Spleen (tissue), 11 donors: ENCODE measurements around the gene TFE3. TPM values are rescaled to one million over a fixed set of nuclear protein-coding genes. Genes with fewer than 3 reads are reported as not detected.
"Not testable (repeated sequence)": the region's sequence is repeated elsewhere in the genome, so short reads cannot be mapped to it uniquely, and the experiment has no call there.

Experiments used
- DNase-seq: peaks from one replicate; pipeline ENCODE4 v3.0.0-alpha.2; 2020
- H3K27ac ChIP-seq, 8 donors: fragments of 200-600 bp; sonication (generic) in 7 of 8; 1 replicate in 4 of 8; 2 replicates in 4 of 8; pipeline versions ENCODE4 v1.5.0 to v1.8.0; 2016 to 2021; ENCODE audit warnings: inconsistent platforms in 4 of 8, mild to moderate bottlenecking in 4 of 8, moderate library complexity in 1 of 8
- H3K27me3 ChIP-seq, 7 donors: fragments of 200-600 bp; sonication (generic) in 6 of 7; replicated peaks in 1 of 7; 1 replicate in 4 of 7; 2 replicates in 3 of 7; pipeline versions ENCODE4 v1.5.0 to v1.8.0; 2016 to 2021; ENCODE audit warnings: inconsistent platforms in 3 of 7, mild to moderate bottlenecking in 1 of 7
- H3K36me3 ChIP-seq, 6 donors: fragments of 200-600 bp; sonication (generic) in 5 of 6; 1 replicate in 4 of 6; 2 replicates in 2 of 6; pipeline versions ENCODE4 v1.5.0 to v1.8.0; 2016 to 2021; ENCODE audit warnings: inconsistent platforms in 2 of 6
- H3K4me1 ChIP-seq, 6 donors: fragments of 200-600 bp; sonication (generic) in 5 of 6; 1 replicate in 3 of 6; 2 replicates in 3 of 6; pipeline versions ENCODE4 v1.5.0 to v1.8.0; 2016 to 2021; ENCODE audit warnings: inconsistent platforms in 3 of 6
- H3K4me3 ChIP-seq, 8 donors: fragments of 200-600 bp; sonication (generic) in 7 of 8; 1 replicate in 4 of 8; 2 replicates in 4 of 8; pipeline versions ENCODE4 v1.5.0 to v1.8.0; 2016 to 2021; ENCODE audit warnings: inconsistent platforms in 4 of 8, mild to moderate bottlenecking in 4 of 8, moderate library complexity in 2 of 8
- H3K9me3 ChIP-seq, 8 donors: fragments of 200-600 bp; sonication (generic) in 7 of 8; 1 replicate in 4 of 8; 2 replicates in 4 of 8; pipeline versions ENCODE4 v1.5.0 to v1.8.0; 2016 to 2021; ENCODE audit warnings: inconsistent platforms in 4 of 8
- CTCF ChIP-seq, 11 experiments: fragments of 200-600 bp in 7 of 11; fragments of 450-650 bp in 4 of 11; sonication (generic) in 4 of 11; IDR thresholded peaks in 8 of 11; conservative IDR thresholded peaks in 3 of 11; 1 replicate in 7 of 11; 2 replicates in 4 of 11; pipeline versions ENCODE4 v1.4.0 to v1.8.0; 2016 to 2021; ENCODE audit warnings: antibody characterized with exemption in 11 of 11, inconsistent platforms in 4 of 11, mild to moderate bottlenecking in 1 of 11
- POLR2A ChIP-seq, 3 donors: fragments of 450-650 bp; IDR thresholded peaks; one replicate each; pipeline ENCODE4 v1.5.1; 2017; ENCODE audit warnings: antibody characterized with exemption in 3 of 3, mild to moderate bottlenecking in 1 of 3
- POLR2AphosphoS5 ChIP-seq, 3 donors: sonication (generic); formaldehyde crosslinking; IDR thresholded peaks; one replicate each; pipeline ENCODE4 v1.5.1; 2017; ENCODE audit warnings: antibody characterized with exemption in 3 of 3
- WGBS, 5 donors: extraction: QIAGEN DNeasy Blood & Tissue Kit in 3 of 5; methylation state at CpG; one replicate each; pipeline versions ENCODE4 v1.1.5 to v1.1.7; 2013 to 2018; 5-methylcytosine and 5-hydroxymethylcytosine counted together
- intact Hi-C: fragments of 100-400 bp; cut with DNase I; formaldehyde crosslinking; loops from one replicate; pipeline ENCODE4 v1.15.0; 2023; ENCODE audit warnings: low total_unique reads
- polyA plus RNA-seq, 3 donors: library from polyadenylated mRNA; stranded (reverse); fragments of 200-250 nt; gene quantifications; one replicate each; pipeline ENCODE4 v1.2.1, GENCODE V29; 2013
- total RNA-seq, 7 donors: library from RNA; depleted of rRNA in 3 of 7; stranded (reverse); fragments of >200 nt in 3 of 7; fragmentation: NEBNext Ultra II Directional in 4 of 7; extraction: Animal tissue kit (Norgen Biotek cat#: 25700) in 4 of 7; gene quantifications; one replicate each; pipeline versions ENCODE4 v1.1.0 to v1.2.1, GENCODE V29; 2016 to 2021
- donor health status: healthy with polysubstance abuse.
- donor health status: DM: no; HTN: no; CAD: no; lungs with moderate emphysema.
- donor health status: DM: no; HTN: no; CAD: no.
- donor health status: Bipolar disorder and iron deficiency.
- donor health status: healthy.
- donor health status: DM: no; HTN: no; CAD: no.
- donor health status: DM: yes; HTN: yes; CAD: no.

TFE3 gene
- total and polyA plus RNA-seq, 10 donors, result 16.0 to 79.1 (median 55.5) TPM

- TF ChIP-seq POLR2AphosphoS5 (IDR thresholded peaks at IDR 0.05) (no peak), CTCF (IDR thresholded peaks at IDR 0.05 in 8 of 11, conservative IDR thresholded peaks at IDR 0.05 in 3 of 11) (no peak), POLR2A (IDR thresholded peaks at IDR 0.05) (no peak)
- Histone ChIP-seq H3K9me3 (no peaks in the 10 kb centered on the region), H3K27ac (no peak overlapping the region), H3K36me3 (peaks cover 0 to 100% (median 26%) of the 10 kb centered on the region in 6 donors), H3K4me1 (no peaks in the 10 kb centered on the region), H3K27me3 (no peaks in the 10 kb centered on the region), H3K4me3 (no peak overlapping the region)
- intact Hi-C loops, result no loop called here
- WGBS, 5 donors, result 73 to 93% (median 81%) methylated on average over 4 of the region's 4 CpGs
- DNase-seq, result no peak
These were observed 53.7 kb downstream of the TFE3 start for GRCh38 chrX:48989483-48989882.

DNA sequence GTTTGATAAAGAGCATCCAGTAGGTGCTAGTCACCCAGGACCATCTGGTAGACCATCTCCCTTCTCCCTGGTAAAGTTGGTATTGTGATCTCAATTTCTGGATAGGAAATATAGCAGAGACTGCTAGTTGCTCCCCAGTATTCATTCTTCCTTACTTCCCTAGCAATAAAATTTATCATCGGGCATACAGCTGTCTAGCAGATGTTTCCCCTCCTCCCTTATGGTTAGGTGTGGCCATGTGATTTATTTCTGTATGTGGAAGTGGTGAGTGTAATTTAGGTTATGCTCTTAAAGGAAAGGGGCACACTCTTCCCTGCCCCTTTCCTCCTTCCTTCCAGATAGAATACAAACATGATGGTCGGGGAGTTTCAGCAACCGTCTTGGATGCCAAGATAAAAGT lies 59.3 kb downstream of the TFE3 start:
- Histone ChIP-seq H3K9me3 (no peaks in the 10 kb centered on the region), H3K27me3 (no peaks in the 10 kb centered on the region), H3K4me1 (no peaks in the 10 kb centered on the region), H3K27ac (no peak overlapping the region), H3K36me3 (peaks cover 0 to 100% (median 43%) of the 10 kb centered on the region in 6 donors), H3K4me3 (no peak overlapping the region)
- 62 to 76% (median 70%) methylated on average over 3 of the region's 3 CpGs for WGBS, 5 donors
- no peak for DNase-seq
- intact Hi-C loops, result no loop called here
- TF ChIP-seq POLR2A (IDR thresholded peaks at IDR 0.05) (no peak), POLR2AphosphoS5 (IDR thresholded peaks at IDR 0.05) (no peak), CTCF (IDR thresholded peaks at IDR 0.05 in 8 of 11, conservative IDR thresholded peaks at IDR 0.05 in 3 of 11) (no peak)

DNA sequence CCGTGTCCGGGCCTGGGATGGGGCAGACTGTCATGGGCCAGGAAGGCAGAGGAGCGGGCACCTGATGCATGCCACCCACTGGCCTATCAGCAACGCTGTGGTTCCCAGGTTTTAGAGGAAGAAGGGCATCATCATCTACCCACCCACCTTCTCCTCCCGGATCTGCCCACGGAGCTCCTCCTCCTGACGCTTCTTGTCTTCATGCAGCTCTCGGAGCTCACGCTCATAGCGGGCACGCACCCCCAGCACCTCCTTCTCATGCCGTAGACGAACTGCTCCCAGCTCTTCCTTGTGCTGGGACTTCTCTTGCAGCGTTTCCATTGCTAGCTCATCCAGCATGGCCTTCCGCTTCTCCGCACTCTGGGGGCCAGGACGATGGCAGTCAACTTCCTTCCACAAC lies 60.1 kb downstream of the TFE3 start:
- TF ChIP-seq POLR2A (IDR thresholded peaks at IDR 0.05) (no peak), POLR2AphosphoS5 (IDR thresholded peaks at IDR 0.05) (peak in 1 of 3 donors; percentile 34), CTCF (IDR thresholded peaks at IDR 0.05 in 8 of 11, conservative IDR thresholded peaks at IDR 0.05 in 3 of 11) (no peak)
- no peaks in the 10 kb centered on the region for H3K9me3 ChIP-seq
- DNase-seq, result no peak
- peaks cover 0 to 100% (median 48%) of the 10 kb centered on the region in 6 donors for H3K36me3 ChIP-seq
- H3K27ac ChIP-seq, result no peak overlapping the region
- intact Hi-C loops, result no loop called here
- no peak overlapping the region for H3K4me3 ChIP-seq
- 89 to 95% (median 92%) methylated on average over 13 to 17 of the region's 17 CpGs for whole genome bisulfite sequencing, 5 donors
- no peaks in the 10 kb centered on the region for H3K27me3 ChIP-seq
- H3K4me1 ChIP-seq, result no peaks in the 10 kb centered on the region

GRCh38 chrX:48981178-48981577 lies 62.0 kb downstream of the TFE3 start:
- intact Hi-C loops, result no loop called here
- 82 to 96% (median 91%) methylated on average over 6 to 10 of the region's 10 CpGs for WGBS, 5 donors
- no peaks in the 10 kb centered on the region for H3K4me1 ChIP-seq
- no peak overlapping the region for H3K27ac ChIP-seq
- H3K4me3 ChIP-seq, result no peak overlapping the region
- TF ChIP-seq CTCF (IDR thresholded peaks at IDR 0.05 in 8 of 11, conservative IDR thresholded peaks at IDR 0.05 in 3 of 11) (no peak), POLR2AphosphoS5 (IDR thresholded peaks at IDR 0.05) (peak in 1 of 3 donors; percentile 14), POLR2A (IDR thresholded peaks at IDR 0.05) (no peak)
- H3K27me3 ChIP-seq, result no peaks in the 10 kb centered on the region
- H3K9me3 ChIP-seq, result no peaks in the 10 kb centered on the region
- no peak for DNase-seq
- H3K36me3 ChIP-seq, result peaks cover 0 to 100% (median 59%) of the 10 kb centered on the region in 6 donors

DNA sequence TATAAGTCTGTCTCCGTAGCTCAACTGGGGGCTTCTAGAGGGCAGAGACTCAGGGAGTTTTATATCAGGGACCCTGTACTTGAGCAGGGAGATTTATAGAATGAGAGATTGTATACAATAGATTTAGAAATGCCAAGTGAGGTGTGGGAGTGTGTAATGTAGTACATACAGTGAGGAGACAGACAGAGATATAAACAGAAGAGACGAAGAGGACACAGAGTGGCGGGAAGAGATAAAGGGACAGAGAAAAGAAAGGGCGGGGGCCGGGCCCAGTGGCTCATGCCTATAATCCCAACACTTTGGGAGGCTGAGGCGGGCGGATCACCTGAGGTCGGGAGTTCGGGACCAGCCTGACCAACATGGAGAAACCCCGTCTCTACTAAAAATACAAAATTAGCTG lies 62.8 kb downstream of the TFE3 start:
- H3K36me3 ChIP-seq, result peaks cover 0 to 100% (median 65%) of the 10 kb centered on the region in 6 donors

More for the DNA sequence above, 62.8 kb downstream of the TFE3 start:
- H3K9me3 ChIP-seq, H3K27me3 ChIP-seq, H3K4me1 ChIP-seq, H3K4me3 ChIP-seq, DNase-seq, H3K27ac ChIP-seq, intact Hi-C loops: not testable (repeated sequence)
- WGBS, 5 donors, result 81 to 95% (median 94%) methylated on average over 3 to 10 of the region's 10 CpGs
